Measurements from ENCODE around the gene ADGRA1. TPM values are rescaled to one million over a fixed set of nuclear protein-coding genes. Genes with fewer than 3 reads are reported as not detected.

The ADGRA1 gene
- total and polyA plus RNA-seq, 10 of the 15 experiments (the other 5 are each of a cell fraction or from before 2014, with no cell fraction given): not detected

- ChIA-PET POLR2A (no interaction called here), RAD21 (ENCODE audit: unreplicated experiment) (no interaction called here), SMC1A (ENCODE audit: uncharacterized antibody, unreplicated experiment) (no interaction called here), CTCF (no interaction called here)
- Histone ChIP-seq H3K4me3 (no peak overlapping the region), H3K4me1 (ENCODE audit: control insufficient read depth, insufficient read depth, low read length) (no peaks in the 10 kb centered on the region), H3K9me3 (replicated peaks; ENCODE audit: control insufficient read depth, insufficient read depth, low read length) (no peaks in the 10 kb centered on the region), H3K27ac (ENCODE audit: control insufficient read depth, insufficient read depth) (no peak overlapping the region), H3K9ac (ENCODE audit: control insufficient read depth, insufficient read depth, low read length) (no peak overlapping the region), H3K4me2 (ENCODE audit: control insufficient read depth, insufficient read depth) (no peak overlapping the region), H3K36me3 (ENCODE audit: control insufficient read depth in 2 of 2, insufficient read depth in 2 of 2, low read length in 1 of 2) (no peaks in the 10 kb centered on the region), H3K27me3 (replicated peaks in 1 of 2; ENCODE audit: control insufficient read depth in 2 of 2, insufficient read depth in 2 of 2, low read length in 1 of 2) (no peaks in the 10 kb centered on the region), H2AFZ (ENCODE audit: control insufficient read depth, low read depth, low read length) (no peak overlapping the region), H3K79me2 (ENCODE audit: control insufficient read depth, insufficient read depth, low read length) (no peaks in the 10 kb centered on the region), H4K20me1 (ENCODE audit: control insufficient read depth, insufficient read depth) (no peaks in the 10 kb centered on the region)
- intact Hi-C loops (cut with micrococcal nuclease; ENCODE audit: unreplicated experiment): no loop called here
- ATAC-seq: no peak
- 18% methylated on average over 6 of the region's 18 CpGs for WGBS (ENCODE audit: insufficient coverage, insufficient replicate concordance, low lambda C conversion rate, missing lambda C conversion rate)
- no peak for DNase-seq (ENCODE audit: low read depth, low spot score)
- no peak for FAIRE-seq
- no TSS peak for BruUV-seq (replicated peaks)
- TF ChIP-seq RFX5 (IDR thresholded peaks at IDR 0.05; ENCODE audit: low read depth, low read length) (no peak), STAT1 (conservative IDR thresholded peaks at IDR 0.05) (no peak), MTA3 (IDR thresholded peaks at IDR 0.05; ENCODE audit: borderline replicate concordance, low read length) (no peak), GATAD2B (conservative IDR thresholded peaks at IDR 0.05; ENCODE audit: low read depth) (no peak), NFXL1 (IDR thresholded peaks at IDR 0.05; ENCODE audit: borderline replicate concordance) (no peak), NBN (IDR thresholded peaks at IDR 0.05) (no peak), KDM1A (IDR thresholded peaks at IDR 0.05; ENCODE audit: borderline replicate concordance) (no peak)
- in situ Hi-C loops (cut with MboI): no loop called here
These were observed 71.9 kb downstream of the ADGRA1 start for GRCh38 chr10:133159611-133159949.

- Histone ChIP-seq H3K4me1 (ENCODE audit: control insufficient read depth, insufficient read depth, low read length) (no peaks in the 10 kb centered on the region), H3K9me3 (replicated peaks; ENCODE audit: control insufficient read depth, insufficient read depth, low read length) (no peaks in the 10 kb centered on the region), H3K4me2 (ENCODE audit: control insufficient read depth, insufficient read depth) (no peak within 1 kb of the TSS), H3K79me2 (ENCODE audit: control insufficient read depth, insufficient read depth, low read length) (no peaks in the 10 kb centered on the region), H3K27ac (ENCODE audit: control insufficient read depth, insufficient read depth) (no peak within 1 kb of the TSS), H4K20me1 (ENCODE audit: control insufficient read depth, insufficient read depth) (no peaks in the 10 kb centered on the region), H2AFZ (ENCODE audit: control insufficient read depth, low read depth, low read length) (no peak within 1 kb of the TSS), H3K9ac (ENCODE audit: control insufficient read depth, insufficient read depth, low read length) (no peak within 1 kb of the TSS), H3K27me3 (replicated peaks in 1 of 2; ENCODE audit: control insufficient read depth in 2 of 2, insufficient read depth in 2 of 2, low read length in 1 of 2) (no peaks in the 10 kb centered on the region), H3K4me3 (no peak within 1 kb of the TSS), H3K36me3 (ENCODE audit: control insufficient read depth in 2 of 2, insufficient read depth in 2 of 2, low read length in 1 of 2) (no peaks in the 10 kb centered on the region)
- in situ Hi-C loops (cut with MboI): no loop called here
- FAIRE-seq (no peak), DNase-seq (ENCODE audit: low read depth, low spot score) (no peak), ATAC-seq (no peak)
- ChIA-PET SMC1A (ENCODE audit: uncharacterized antibody, unreplicated experiment) (no interaction called here), POLR2A (no interaction called here), RAD21 (ENCODE audit: unreplicated experiment) (no interaction called here), CTCF (no interaction called here)
- intact Hi-C loops (cut with micrococcal nuclease; ENCODE audit: unreplicated experiment): no loop called here
- BruUV-seq (replicated peaks): no TSS peak
- 9% methylated on average over 39 of the region's 108 CpGs for WGBS (ENCODE audit: insufficient coverage, insufficient replicate concordance, low lambda C conversion rate, missing lambda C conversion rate)
- TF ChIP-seq ZNF217 (IDR thresholded peaks at IDR 0.05) (no peak), BCL11A (IDR thresholded peaks at IDR 0.05; ENCODE audit: low read depth, low read length) (no peak), RAD21 (IDR thresholded peaks at IDR 0.05; ENCODE audit: insufficient read depth, low read depth, low read length) (no peak), SIN3A (IDR thresholded peaks at IDR 0.05; ENCODE audit: low read depth, low read length) (no peak), NR2F1 (conservative IDR thresholded peaks at IDR 0.05) (no peak), MEF2A (IDR thresholded peaks at IDR 0.05; ENCODE audit: insufficient read depth, low read depth, low read length) (no peak), MTA3 (IDR thresholded peaks at IDR 0.05; ENCODE audit: borderline replicate concordance, low read length) (no peak), GABPA (IDR thresholded peaks at IDR 0.05; ENCODE audit: low read depth) (no peak), NFYB (IDR thresholded peaks at IDR 0.05; ENCODE audit: insufficient read depth, low read depth, low read length) (no peak), POLR2A (IDR thresholded peaks at IDR 0.05; ENCODE audit: low read depth, low read length) (no peak), SPI1 (IDR thresholded peaks at IDR 0.05; ENCODE audit: borderline replicate concordance, insufficient read depth, low read depth, low read length) (no peak)
- TF ChIP-seq, protein P1, sequence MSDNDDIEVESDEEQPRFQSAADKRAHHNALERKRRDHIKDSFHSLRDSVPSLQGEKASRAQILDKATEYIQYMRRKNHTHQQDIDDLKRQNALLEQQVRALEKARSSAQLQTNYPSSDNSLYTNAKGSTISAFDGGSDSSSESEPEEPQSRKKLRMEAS (IDR thresholded peaks at IDR 0.05; ENCODE audit: low read depth, low read length): no peak
These were observed 72.5 kb downstream of the ADGRA1 start, which contains the start of gene KNDC1 for GRCh38 chr10:133159950-133160825. Gene KNDC1 (plus strand): TSS chr10:133160219. CDS start chr10:133160468, 249 bp downstream.
